HG03565 (cell line): ENCODE measurements around the gene CAMKK2.
"Not testable (repeated sequence)": the region's sequence is repeated elsewhere in the genome, so short reads cannot be mapped to it uniquely, and the experiment has no call there.

Source experiments
- ATAC-seq: cut with Tn5 transposase; IDR thresholded peaks from one replicate; pipeline ENCODE4 v1.9.1; 2021; ENCODE audit warnings: mild to moderate bottlenecking, moderate library complexity; ENCODE audit not compliant: unreplicated experiment

CAMKK2 gene

GRCh38 chr12:121227294-121227693, 69.2 kb downstream of the CAMKK2 start:
- peak; percentile 33 for ATAC-seq

DNA sequence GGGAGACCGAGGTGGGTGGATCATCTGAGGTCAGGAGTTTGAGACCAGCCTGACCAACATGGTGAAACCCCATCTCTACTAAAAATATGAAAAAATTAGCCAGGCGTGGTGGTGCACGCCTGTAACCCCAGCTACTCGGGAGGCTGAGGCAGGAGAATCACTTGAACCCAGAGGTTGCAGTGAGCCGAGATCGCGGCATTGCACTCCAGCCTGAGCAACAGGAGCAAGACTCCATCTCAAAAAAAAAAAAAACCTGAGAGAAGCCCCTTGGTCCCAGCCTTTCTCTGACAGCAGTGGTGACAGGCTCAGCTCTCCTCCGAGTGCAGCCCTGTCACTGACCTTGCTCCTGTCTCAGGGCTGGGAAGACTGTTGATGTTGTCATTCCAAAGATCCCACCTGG, 69.6 kb downstream of the CAMKK2 start:
- not testable (repeated sequence) for ATAC-seq

DNA sequence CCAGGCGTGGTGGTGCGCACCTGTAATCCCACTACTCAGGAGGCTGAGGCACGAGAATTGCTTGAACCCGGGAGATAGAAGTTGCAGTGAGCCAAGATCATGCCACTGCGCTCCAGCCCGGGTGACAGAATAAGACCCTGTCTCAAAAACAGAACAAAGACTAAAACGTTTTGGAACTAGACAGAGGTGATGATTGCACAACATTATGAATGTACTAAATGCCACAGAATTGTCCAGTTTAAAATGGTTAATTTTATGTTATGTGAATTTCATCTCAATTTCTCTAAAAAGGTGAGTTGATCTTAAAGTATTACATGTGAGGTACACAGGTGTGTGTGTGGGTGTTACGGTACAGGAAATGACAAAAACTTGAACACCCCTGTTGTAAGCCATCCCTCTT, 70.1 kb downstream of the CAMKK2 start:
- no peak for ATAC-seq

DNA sequence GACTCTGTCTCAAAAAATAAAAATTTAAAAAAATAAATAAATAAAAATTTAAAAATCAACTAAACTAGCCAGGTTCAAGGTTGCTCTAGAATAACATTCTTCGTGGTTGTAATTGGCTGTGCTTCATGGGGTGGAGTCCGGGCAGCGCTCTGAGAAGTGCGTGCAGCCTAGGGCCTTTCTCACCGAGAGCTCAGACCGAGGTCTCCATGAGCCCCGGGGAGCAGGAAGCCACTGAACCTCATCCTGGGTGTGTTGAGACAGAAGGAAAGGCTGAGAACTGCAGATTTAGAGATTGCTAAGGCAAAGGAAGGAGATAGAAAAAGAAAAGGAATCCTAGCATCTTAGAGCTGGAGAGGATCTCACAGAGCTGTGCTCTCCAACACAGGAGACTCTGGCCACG, 71.9 kb downstream of the CAMKK2 start:
- ATAC-seq: no peak

DNA sequence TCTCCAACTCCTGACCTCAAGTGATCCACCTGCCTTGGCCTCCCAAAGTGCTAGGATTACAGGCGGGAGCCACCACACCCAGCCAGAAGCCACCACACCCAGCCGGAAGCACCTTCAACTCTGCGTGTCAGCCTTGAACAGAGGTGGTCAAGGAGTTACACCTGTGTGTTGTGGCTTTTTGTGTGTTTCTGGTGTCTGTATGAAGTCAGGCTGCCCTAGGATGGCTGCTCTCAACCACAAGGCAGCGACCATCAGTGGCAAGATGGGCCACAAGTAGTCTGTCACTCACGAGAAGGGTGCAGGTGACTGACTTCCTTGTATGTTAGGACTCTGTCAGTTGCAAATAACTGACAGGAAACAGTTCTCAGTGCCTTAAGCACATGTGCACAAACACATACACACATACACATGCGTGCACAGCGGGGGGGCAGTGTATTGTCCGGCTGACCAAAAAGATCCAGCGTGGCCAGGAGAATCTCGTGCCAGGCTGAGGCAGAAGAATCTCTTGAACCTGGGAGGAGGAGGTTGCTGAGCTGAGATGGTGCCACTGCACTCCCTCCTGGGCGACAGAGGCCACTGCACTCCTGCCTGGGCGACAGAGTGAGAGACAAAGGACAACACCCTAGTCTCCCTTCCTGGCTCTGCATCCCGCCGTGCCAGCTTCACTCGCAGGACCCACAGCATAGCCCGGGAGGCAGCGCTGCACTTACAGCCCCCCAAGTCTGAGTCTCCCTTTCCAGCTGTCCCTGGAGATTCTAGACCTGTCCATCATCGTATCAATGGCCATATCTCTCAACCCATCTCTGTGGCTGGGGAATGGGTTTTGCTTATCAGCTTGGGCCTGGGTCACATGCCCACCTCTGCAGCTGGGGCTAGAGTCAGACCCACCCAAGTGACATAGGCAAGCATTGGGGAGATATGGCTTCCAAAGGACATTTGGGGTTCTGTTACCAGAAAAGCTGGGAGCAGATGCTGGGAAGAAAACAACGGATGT, 72.9 kb downstream of the CAMKK2 start:
- ATAC-seq: no peak

DNA sequence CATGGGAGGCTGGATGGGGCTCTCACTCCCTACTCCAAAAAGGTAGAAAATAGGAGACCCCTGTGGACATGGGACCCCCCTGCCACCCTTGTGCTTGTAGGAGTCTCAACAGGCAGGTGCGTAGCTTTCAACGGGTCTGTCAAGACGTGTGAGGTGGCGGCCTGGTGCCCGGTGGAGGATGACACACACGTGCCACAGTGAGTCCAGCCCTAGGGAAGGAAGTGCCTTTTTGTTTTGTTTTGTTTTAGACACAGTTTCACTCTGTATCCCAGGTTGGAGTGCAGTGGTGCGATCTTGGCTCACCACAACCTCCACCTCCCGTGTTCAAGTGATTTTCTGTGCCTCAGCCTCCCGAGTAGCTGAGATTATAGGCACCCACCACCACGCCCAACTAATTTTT, 73.7 kb downstream of the CAMKK2 start:
- no peak for ATAC-seq

GRCh38 chr12:121219353-121219986, 77.0 kb downstream of the CAMKK2 start:
- ATAC-seq: no peak

- no peak for ATAC-seq
These were observed 77.7 kb downstream of the CAMKK2 start for GRCh38 chr12:121218588-121219352.

GRCh38 chr12:121217761-121218160, 78.7 kb downstream of the CAMKK2 start:
- no peak for ATAC-seq

DNA sequence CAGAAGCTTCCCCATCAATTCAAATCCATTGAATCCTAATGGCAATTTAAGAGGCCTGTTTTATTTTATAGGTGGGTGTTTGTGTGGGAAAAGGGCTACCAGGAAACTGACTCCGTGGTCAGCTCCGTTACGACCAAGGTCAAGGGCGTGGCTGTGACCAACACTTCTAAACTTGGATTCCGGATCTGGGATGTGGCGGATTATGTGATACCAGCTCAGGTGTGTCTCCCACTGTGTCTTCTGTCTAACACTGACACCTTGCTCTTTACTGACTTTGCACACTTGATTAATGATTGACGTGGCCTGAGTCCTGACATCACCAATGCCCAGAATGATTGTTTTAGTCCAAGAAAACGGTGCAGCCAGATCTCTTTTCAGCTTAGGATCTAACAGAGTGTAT, 79.4 kb downstream of the CAMKK2 start:
- ATAC-seq: no peak

DNA sequence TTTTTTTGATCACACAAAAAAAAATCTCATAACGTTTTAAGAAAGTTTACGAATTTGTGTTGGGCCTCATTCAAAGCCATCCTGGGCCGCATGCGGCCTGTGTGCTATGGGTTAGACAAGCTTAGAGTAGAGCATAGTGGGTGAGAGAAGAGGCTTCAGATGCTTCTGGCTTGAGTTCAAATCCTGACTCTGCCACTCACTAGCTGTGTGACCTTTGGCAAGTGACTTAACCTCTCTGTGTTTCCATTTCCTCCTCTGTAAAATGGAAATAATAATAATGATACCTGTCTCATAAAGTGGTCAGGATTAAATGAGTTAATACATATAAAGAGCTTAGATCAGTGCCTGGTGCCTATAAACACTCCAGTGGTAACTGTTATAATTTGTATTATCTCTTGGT, 80.4 kb downstream of the CAMKK2 start:
- no peak for ATAC-seq

GRCh38 chr12:121214855-121215745, 81.4 kb downstream of the CAMKK2 start:
- no peak for ATAC-seq

DNA sequence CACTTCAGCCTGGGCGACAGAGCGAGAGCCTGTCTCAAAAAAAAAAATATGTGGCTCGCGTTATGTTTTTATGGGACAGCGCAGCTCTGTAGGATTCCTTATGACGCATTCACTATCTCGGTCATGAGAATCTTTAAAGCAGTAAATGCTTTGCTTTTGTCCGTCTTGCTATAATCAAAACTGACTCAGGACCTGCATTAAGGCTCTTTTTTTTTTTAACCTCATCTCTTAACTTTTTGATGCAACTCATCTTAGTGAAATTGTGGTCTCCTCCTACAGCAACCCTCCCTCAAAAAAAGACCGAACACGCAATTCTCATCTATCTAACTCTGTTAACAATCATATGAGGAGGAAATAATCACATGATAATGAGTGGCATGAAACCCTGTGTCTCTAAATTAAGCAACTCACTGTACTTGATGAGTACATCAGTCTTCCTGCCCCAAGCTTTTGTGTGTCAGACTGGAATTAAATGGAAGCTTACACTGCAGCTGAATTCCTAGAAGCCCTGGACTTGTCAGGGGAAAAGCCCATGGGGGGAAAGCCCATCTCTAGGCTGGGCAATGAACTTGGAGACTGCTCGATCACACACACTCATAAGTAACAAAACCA, 82.2 kb downstream of the CAMKK2 start:
- no peak for ATAC-seq

DNA sequence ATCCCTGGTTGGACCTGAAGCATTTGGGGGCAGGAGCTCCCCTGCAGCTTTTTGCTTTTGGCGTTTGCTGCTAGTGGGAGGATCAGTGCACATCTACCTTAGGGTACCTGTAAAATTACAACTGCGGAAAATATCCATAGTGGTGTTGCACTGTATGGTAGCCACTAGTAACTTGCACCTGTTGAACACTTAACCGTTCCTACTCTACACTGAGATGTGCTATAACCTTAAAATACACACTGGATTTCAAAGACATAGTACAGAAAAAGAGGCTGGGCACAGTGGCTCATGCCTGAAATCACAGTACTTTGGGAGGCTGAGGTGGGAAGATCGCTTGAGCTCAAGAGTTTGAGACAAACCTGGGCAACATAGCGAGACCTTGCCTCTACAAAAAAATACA, 83.6 kb downstream of the CAMKK2 start:
- no peak for ATAC-seq

- peak; percentile 67 for ATAC-seq
These were observed 86.6 kb downstream of the CAMKK2 start, which contains the start of gene P2RX4 for GRCh38 chr12:121209624-121210572. P2RX4 (plus strand) TSS chr12:121210129; CDS start chr12:121210165, 36 bp downstream.

GRCh38 chr12:121209221-121209620, 87.3 kb downstream of the CAMKK2 start:
- no peak for ATAC-seq

DNA sequence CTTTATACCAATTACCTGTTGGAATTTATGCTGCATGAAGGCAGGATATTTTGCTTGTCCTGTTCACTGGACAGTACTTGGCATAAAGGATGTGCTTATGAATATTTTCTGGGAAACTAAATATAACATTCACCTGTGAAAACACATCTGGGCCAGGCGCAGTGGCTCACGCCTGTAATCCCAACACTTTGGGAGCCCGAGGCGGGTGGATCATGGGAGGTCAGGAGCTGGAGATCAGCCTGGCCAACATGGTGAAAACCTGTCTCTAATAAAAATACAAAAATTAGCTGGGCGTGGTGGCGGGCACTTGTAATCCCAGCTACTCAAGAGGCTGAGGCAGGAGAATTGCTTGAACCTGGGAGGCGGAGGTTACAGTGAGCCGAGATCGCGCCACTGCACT, 87.9 kb downstream of the CAMKK2 start:
- ATAC-seq: not testable (repeated sequence)

GRCh38 chr12:121205491-121205890, 91.0 kb downstream of the CAMKK2 start:
- ATAC-seq: no peak

DNA sequence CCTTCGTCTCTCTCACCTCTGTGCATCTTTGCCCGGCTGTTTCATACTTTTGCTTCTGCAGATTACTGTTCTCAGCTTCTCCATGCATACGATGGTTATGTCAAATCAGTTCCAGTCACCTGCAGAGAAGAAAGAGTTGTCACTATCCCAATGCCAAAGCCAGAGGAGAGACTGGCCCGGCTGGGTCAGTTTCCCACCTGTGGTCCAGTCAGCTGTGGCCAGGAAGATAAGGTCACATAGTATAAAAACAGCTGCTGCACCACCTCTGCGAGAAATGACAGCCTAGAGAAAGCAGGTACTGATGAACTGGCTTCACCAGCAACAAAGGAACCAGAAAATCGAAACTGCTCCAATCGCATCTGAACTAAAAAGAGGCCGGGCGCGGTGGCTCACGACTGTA, 93.0 kb downstream of the CAMKK2 start:
- ATAC-seq: no peak
